ENCODE results near the gene NF2.
"Not testable (repeated sequence)": the region's sequence is repeated elsewhere in the genome, so short reads cannot be mapped to it uniquely, and the experiment has no call there.

The NF2 gene

GRCh38 chr22:29597871-29598683 lies 5.4 kb upstream of the NF2 start:
- not testable (repeated sequence) for DNase-seq

GRCh38 chr22:29598684-29599020 lies 4.8 kb upstream of the NF2 start:
- no peak for DNase-seq

- peak; percentile 29 for DNase-seq
Observed at GRCh38 chr22:29604076-29604360, 585 bp downstream of the NF2 start.

GRCh38 chr22:29605527-29605850 lies 2.1 kb downstream of the NF2 start:
- DNase-seq = no peak

- no peak for DNase-seq
Observed at GRCh38 chr22:29606320-29606719, 2.9 kb downstream of the NF2 start.

GRCh38 chr22:29607426-29607825 lies 4.0 kb downstream of the NF2 start:
- no peak for DNase-seq

- DNase-seq = no peak
Observed at GRCh38 chr22:29609139-29609538, 5.7 kb downstream of the NF2 start.

GRCh38 chr22:29610780-29611179 lies 7.3 kb downstream of the NF2 start:
- DNase-seq = no peak

GRCh38 chr22:29615705-29616327 lies 12.4 kb downstream of the NF2 start:
- no peak for DNase-seq

GRCh38 chr22:29617922-29618629 lies 14.6 kb downstream of the NF2 start:
- no peak for DNase-seq

GRCh38 chr22:29621761-29622526 lies 18.5 kb downstream of the NF2 start:
- no peak for DNase-seq

GRCh38 chr22:29623059-29623458 lies 19.6 kb downstream of the NF2 start:
- DNase-seq = no peak

- DNase-seq = no peak
Observed at GRCh38 chr22:29623553-29624169, 20.2 kb downstream of the NF2 start.

GRCh38 chr22:29625090-29625825 lies 21.8 kb downstream of the NF2 start:
- DNase-seq = peak; percentile 19

- no peak for DNase-seq
Observed at GRCh38 chr22:29626497-29627195, 23.2 kb downstream of the NF2 start.

- DNase-seq = no peak
Observed at GRCh38 chr22:29627196-29627535, 23.7 kb downstream of the NF2 start.

- DNase-seq = no peak
Observed at GRCh38 chr22:29628996-29629902, 25.8 kb downstream of the NF2 start.

- DNase-seq = no peak
Observed at GRCh38 chr22:29629903-29630516, 26.6 kb downstream of the NF2 start.

- no peak for DNase-seq
Observed at GRCh38 chr22:29630987-29631386, 27.6 kb downstream of the NF2 start.

GRCh38 chr22:29631725-29632124 lies 28.3 kb downstream of the NF2 start:
- DNase-seq = no peak

All from CD4-positive, alpha-beta T cell treated with Interferon gamma for 1 hour (primary cell).